H9 (cell line): ENCODE data around the gene SH3RF3. TPM values are rescaled to one million over a fixed set of nuclear protein-coding genes. Genes with fewer than 3 reads are reported as not detected.

Source experiments
- DNase-seq: peaks from one replicate; pipeline ENCODE4 v3.0.0-alpha.2; 2017
- H2AFZ ChIP-seq: one replicate; pipeline ENCODE4 v1.6.1; 2013; ENCODE audit warnings: mild to moderate bottlenecking, low read length, control low read depth, moderate library complexity
- H2AK5ac ChIP-seq: 2 replicates; pipeline ENCODE4 v1.6.1; 2013; ENCODE audit warnings: low read length, control low read depth, mixed read lengths; ENCODE audit not compliant: insufficient read length
- H2BK120ac ChIP-seq: one replicate; pipeline ENCODE4 v1.6.1; 2013; ENCODE audit warnings: low read depth, mild to moderate bottlenecking, low read length, control low read depth, inconsistent platforms; ENCODE audit not compliant: poor library complexity, severe bottlenecking
- H2BK12ac ChIP-seq: 2 replicates; pipeline ENCODE4 v1.6.1; 2013; ENCODE audit warnings: low read length, control low read depth, mixed read lengths, low read depth; ENCODE audit not compliant: insufficient read length
- H2BK15ac ChIP-seq: 2 replicates; pipeline ENCODE4 v1.6.1; 2013; ENCODE audit warnings: low read depth, low read length, control low read depth
- H2BK20ac ChIP-seq: one replicate; pipeline ENCODE4 v1.6.1; 2013; ENCODE audit warnings: low read depth, mild to moderate bottlenecking, low read length, control low read depth, inconsistent platforms; ENCODE audit not compliant: poor library complexity, severe bottlenecking
- H2BK5ac ChIP-seq: 2 replicates; pipeline ENCODE4 v1.6.1; 2013; ENCODE audit warnings: low read length, control low read depth, mixed read lengths; ENCODE audit not compliant: insufficient read length
- H3K14ac ChIP-seq: 2 replicates; pipeline ENCODE4 v1.6.1; 2013; ENCODE audit warnings: low read length, control low read depth; ENCODE audit not compliant: insufficient read depth
- H3K18ac ChIP-seq: 2 replicates; pipeline ENCODE4 v1.6.1; 2013; ENCODE audit warnings: low read depth, mild to moderate bottlenecking, mixed read lengths, low read length, control low read depth; ENCODE audit not compliant: insufficient read length
- H3K23ac ChIP-seq: 2 replicates; pipeline ENCODE4 v1.6.1; 2013; ENCODE audit warnings: low read length, control low read depth, mixed read lengths, low read depth; ENCODE audit not compliant: insufficient read length
- H3K23me2 ChIP-seq: 2 replicates; pipeline ENCODE4 v1.6.1; 2013; ENCODE audit warnings: low read depth, mild to moderate bottlenecking, mixed read lengths, low read length, control low read depth; ENCODE audit not compliant: insufficient read length, poor library complexity, severe bottlenecking
- H3K27ac ChIP-seq: 2 replicates; pipeline ENCODE4 v1.5.1; 2013; ENCODE audit warnings: low read length, control low read depth, mixed read lengths, low read depth; ENCODE audit not compliant: insufficient read length
- H3K27me3 ChIP-seq: 2 replicates; pipeline ENCODE4 v1.6.1; 2013; ENCODE audit warnings: low read length, control low read depth, inconsistent platforms; ENCODE audit not compliant: insufficient read depth
- H3K4ac ChIP-seq: 2 replicates; pipeline ENCODE4 v1.6.1; 2013; ENCODE audit warnings: low read depth, mild to moderate bottlenecking, control low read depth, inconsistent platforms, low read length, moderate library complexity
- H3K4me1 ChIP-seq: 2 replicates; pipeline ENCODE4 v1.6.1; 2013; ENCODE audit warnings: low read length, control low read depth, inconsistent platforms; ENCODE audit not compliant: insufficient read depth
- H3K4me2 ChIP-seq: 2 replicates; pipeline ENCODE4 v1.6.1; 2013; ENCODE audit warnings: low read length, control low read depth, mixed read lengths; ENCODE audit not compliant: insufficient read length, insufficient read depth
- H3K56ac ChIP-seq: 2 replicates; pipeline ENCODE4 v1.6.1; 2013; ENCODE audit warnings: low read depth, mild to moderate bottlenecking, mixed read lengths, low read length, control low read depth; ENCODE audit not compliant: insufficient read length
- H3K79me1 ChIP-seq: 2 replicates; pipeline ENCODE4 v1.6.1; 2013; ENCODE audit warnings: low read depth, mild to moderate bottlenecking, moderate library complexity, low read length, control low read depth, inconsistent platforms; ENCODE audit not compliant: insufficient read depth, poor library complexity, severe bottlenecking
- H3K79me2 ChIP-seq: 2 replicates; pipeline ENCODE4 v1.6.1; 2013; ENCODE audit warnings: low read length, control low read depth, inconsistent platforms; ENCODE audit not compliant: insufficient read depth
- H3K9ac ChIP-seq: 2 replicates; pipeline ENCODE4 v1.6.1; 2013; ENCODE audit warnings: low read length, control low read depth, mixed read lengths; ENCODE audit not compliant: insufficient read length; ENCODE audit errors: extremely low read depth
- H3K9me3 ChIP-seq: one replicate; pipeline ENCODE4 v1.6.1; 2013; ENCODE audit warnings: low read depth, low read length, inconsistent platforms; ENCODE audit not compliant: control insufficient read depth
- H3T11ph ChIP-seq: one replicate; pipeline ENCODE4 v1.6.1; 2013; ENCODE audit warnings: mild to moderate bottlenecking, low read length, control low read depth, inconsistent platforms
- H4K20me1 ChIP-seq: one replicate; pipeline ENCODE4 v1.6.1; 2013; ENCODE audit not compliant: control insufficient read depth, insufficient read length, insufficient read depth
- H4K5ac ChIP-seq: 2 replicates; pipeline ENCODE4 v1.6.1; 2013; ENCODE audit warnings: low read depth, mild to moderate bottlenecking, mixed read lengths, low read length, control low read depth; ENCODE audit not compliant: insufficient read length
- H4K8ac ChIP-seq: replicated peaks from 2 replicates; pipeline ENCODE4 v1.6.1; 2013; ENCODE audit warnings: low read length, control low read depth, mixed read lengths, low read depth; ENCODE audit not compliant: insufficient read length
- H4K91ac ChIP-seq: 2 replicates; pipeline ENCODE4 v1.6.1; 2013; ENCODE audit warnings: low read depth, mild to moderate bottlenecking, moderate library complexity, mixed read lengths, low read length, control low read depth; ENCODE audit not compliant: insufficient read length
- H3K27ac Mint-ChIP-seq, 3 experiments: 2 replicates in 2 of 3; 3 replicates in 1 of 3; pipeline ENCODE4 v1.8.0; 2020 to 2021; ENCODE audit warnings: mixed read lengths in 3 of 3, mild to moderate bottlenecking in 1 of 3, moderate library complexity in 1 of 3
- H3K27me3 Mint-ChIP-seq: 2 replicates; pipeline ENCODE4 v1.8.0; 2021; ENCODE audit warnings: low read depth, mild to moderate bottlenecking, moderate library complexity, mixed read lengths
- H3K36me3 Mint-ChIP-seq, 3 experiments: 2 replicates in 2 of 3; 3 replicates in 1 of 3; pipeline ENCODE4 v1.8.0; 2020 to 2021; ENCODE audit warnings: low read depth in 3 of 3, mixed read lengths in 3 of 3; ENCODE audit not compliant: insufficient read depth in 1 of 3
- H3K4me1 Mint-ChIP-seq, 2 experiments: 2 replicates each; pipeline ENCODE4 v1.8.0; 2020; ENCODE audit warnings: mixed read lengths in 2 of 2
- H3K4me3 Mint-ChIP-seq, 2 experiments: 2 replicates in 1 of 2; 3 replicates in 1 of 2; pipeline ENCODE4 v1.8.0; 2020 to 2021; ENCODE audit warnings: mild to moderate bottlenecking in 2 of 2, mixed read lengths in 2 of 2, moderate library complexity in 1 of 2
- H3K9me3 Mint-ChIP-seq, 2 experiments: 2 replicates in 1 of 2; 3 replicates in 1 of 2; pipeline ENCODE4 v1.8.0; 2020; ENCODE audit warnings: mild to moderate bottlenecking in 2 of 2, mixed read lengths in 2 of 2, moderate library complexity in 1 of 2
- CTCF ChIP-seq: fragments of 200-600 bp; sonication (generic); conservative IDR thresholded peaks from 3 replicates; pipeline ENCODE4 v1.8.0; 2021; ENCODE audit warnings: antibody characterized with exemption, mild to moderate bottlenecking
- WGBS: extraction: QIAGEN DNeasy Blood & Tissue Kit; methylation state at CpG from one replicate; pipeline ENCODE4 v1.1.7; 2013; ENCODE audit warnings: missing lambda C conversion rate, low lambda C conversion rate, mixed read lengths; ENCODE audit not compliant: insufficient read length; ENCODE audit errors: extremely low coverage; 5-methylcytosine and 5-hydroxymethylcytosine counted together
- total RNA-seq: library from RNA; stranded (reverse); gene quantifications from 2 replicates; pipeline ENCODE4 v1.2.1, GENCODE V29; 2021

SH3RF3 gene
- total RNA-seq, 1 experiment from 2014 or later = 0.46 TPM

GRCh38 chr2:109200616-109201464 lies 71.8 kb downstream of the SH3RF3 start:
- H3K14ac ChIP-seq = no peak overlapping the region
- H3K56ac ChIP-seq = no peak overlapping the region
- Mint-ChIP-seq H3K4me1 (no peaks in the 10 kb centered on the region), H3K27ac (no peak overlapping the region), H3K36me3 (no peaks in the 10 kb centered on the region), H3K4me3 (no peak overlapping the region), H3K9me3 (peaks cover 0 to 4% of the 10 kb centered on the region in 2 experiments; a peak in 1 of 5 replicates), H3K27me3 (no peaks in the 10 kb centered on the region; the same call in 1 of the 2 replicates)
- no peak overlapping the region for H2BK120ac ChIP-seq
- H4K5ac ChIP-seq = no peak overlapping the region
- H3K23me2 ChIP-seq = no peaks in the 10 kb centered on the region
- no peak overlapping the region for H3K9ac ChIP-seq
- H2BK15ac ChIP-seq = no peak overlapping the region
- no CpG with 5 or more reads among the region's 14 CpGs for WGBS
- H3K4me2 ChIP-seq = no peak overlapping the region
- no peak overlapping the region for H3K23ac ChIP-seq
- no peaks in the 10 kb centered on the region for H4K20me1 ChIP-seq
- H4K91ac ChIP-seq = no peak overlapping the region
- no peak overlapping the region for H2BK5ac ChIP-seq
- no peak overlapping the region for H3T11ph ChIP-seq
- H3K18ac ChIP-seq = no peak overlapping the region
- H3K4ac ChIP-seq = no peak overlapping the region
- H2BK20ac ChIP-seq = no peak overlapping the region
- no peaks in the 10 kb centered on the region for H3K9me3 ChIP-seq
- H2AK5ac ChIP-seq = no peak overlapping the region
- no peak overlapping the region for H2BK12ac ChIP-seq
- TF ChIP-seq CTCF = no peak
- no peak for DNase-seq
- no peaks in the 10 kb centered on the region for H3K79me1 ChIP-seq
- H3K4me1 ChIP-seq = no peaks in the 10 kb centered on the region
- H3K27ac ChIP-seq = no peak overlapping the region
- no peak overlapping the region for H2AFZ ChIP-seq
- H4K8ac ChIP-seq = no peak overlapping the region
- no peaks in the 10 kb centered on the region for H3K27me3 ChIP-seq
- no peaks in the 10 kb centered on the region for H3K79me2 ChIP-seq
